ENCODE results near the gene DCUN1D1. TPM values are rescaled to one million over a fixed set of nuclear protein-coding genes. Genes with fewer than 3 reads are reported as not detected.
"Not testable (repeated sequence)": the region's sequence is repeated elsewhere in the genome, so short reads cannot be mapped to it uniquely, and the experiment has no call there.

The DCUN1D1 gene
- total RNA-seq, result 10.0 TPM

DNA sequence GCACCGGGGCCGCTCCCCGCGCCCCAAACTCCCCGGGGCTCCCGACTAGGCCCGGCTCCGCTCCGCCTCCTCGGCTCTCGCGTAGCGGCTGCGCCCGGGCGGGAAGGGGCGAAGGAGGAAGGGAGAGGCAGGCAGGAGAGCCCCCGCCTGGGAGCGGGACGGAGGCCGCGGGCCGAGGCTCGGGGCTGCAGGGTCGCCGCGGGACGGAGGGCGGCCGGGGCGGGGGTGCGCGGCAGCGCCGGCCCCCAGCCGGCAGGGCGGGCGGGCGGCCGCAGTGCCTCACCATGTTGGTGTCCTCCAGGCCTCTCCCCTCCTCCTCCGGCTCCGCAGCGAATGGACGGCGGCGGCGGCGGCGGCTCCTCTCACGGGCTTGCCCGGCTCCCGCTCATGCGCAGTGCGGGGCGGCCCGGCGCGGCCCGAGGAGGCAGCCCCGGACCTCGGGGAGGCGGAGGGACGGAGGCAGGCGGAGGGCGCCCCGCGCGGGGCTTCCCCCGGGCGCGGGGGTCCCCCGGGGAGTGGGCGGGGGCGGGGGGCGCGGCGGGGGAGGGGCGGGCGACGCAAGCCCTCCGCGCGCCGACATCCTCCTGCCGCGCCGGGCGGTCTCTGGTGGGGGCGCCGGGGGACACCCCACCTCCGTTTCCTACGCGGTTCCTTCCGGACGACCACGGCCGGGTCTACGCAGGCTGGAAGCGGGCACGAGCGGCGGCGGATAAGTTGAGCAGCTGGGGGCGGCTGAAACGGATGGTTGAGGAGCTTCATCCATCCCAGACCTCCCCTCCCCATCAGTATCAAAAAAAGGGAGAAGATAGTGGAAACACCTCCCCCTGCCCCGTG is at the start of gene DCUN1D1:
TSS of gene DCUN1D1 (minus strand) at position 335 of the 834 bp plus-strand sequence. CDS start at position 286, 49 bp downstream.
- DNase-seq (ENCODE audit: low read depth in 2 of 3, low spot score in 2 of 3), result peak; percentile 68 to 92 (median 88)

DNA sequence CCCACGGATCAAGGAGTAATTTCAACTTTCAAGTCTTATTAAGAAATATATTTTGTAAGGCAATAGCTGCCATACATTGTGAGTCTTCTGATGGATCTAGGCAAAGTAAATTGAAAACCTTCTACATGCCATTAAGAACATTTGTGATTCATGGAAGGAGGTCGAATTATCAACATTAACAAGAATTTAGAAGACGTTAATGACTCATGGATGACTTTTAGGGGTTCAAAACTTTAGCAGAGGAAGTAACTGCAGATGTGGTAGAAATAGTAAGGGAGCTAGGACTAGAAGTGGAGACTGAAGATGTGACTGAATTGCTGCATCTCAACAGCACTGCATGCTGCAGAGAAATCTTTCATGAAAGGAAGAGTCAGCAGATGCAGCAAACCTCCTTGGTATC is 48.1 kb upstream of the DCUN1D1 start:
- no peak for DNase-seq (ENCODE audit: low read depth in 2 of 3, low spot score in 2 of 3)

DNA sequence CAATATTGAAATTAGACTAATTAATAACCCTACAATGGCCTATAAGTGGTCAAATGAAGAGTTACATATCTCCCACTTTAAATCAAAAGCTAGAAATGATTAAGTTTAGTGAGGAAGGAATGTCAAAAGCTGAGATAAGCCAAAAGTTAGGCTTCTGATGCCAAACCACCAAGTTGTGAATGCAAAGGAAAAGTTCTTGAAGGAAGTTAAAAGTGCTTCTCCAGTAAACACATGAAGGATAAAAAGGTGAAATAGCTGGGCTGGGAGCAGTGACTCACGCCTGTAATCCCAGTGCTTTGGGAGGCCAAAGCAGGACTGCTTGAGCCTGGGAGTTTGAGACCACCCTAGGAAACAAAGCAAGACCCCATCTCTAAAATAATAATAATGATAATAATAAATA is 46.9 kb upstream of the DCUN1D1 start:
- DNase-seq (ENCODE audit: low read depth in 2 of 3, low spot score in 2 of 3), result no peak

DNA sequence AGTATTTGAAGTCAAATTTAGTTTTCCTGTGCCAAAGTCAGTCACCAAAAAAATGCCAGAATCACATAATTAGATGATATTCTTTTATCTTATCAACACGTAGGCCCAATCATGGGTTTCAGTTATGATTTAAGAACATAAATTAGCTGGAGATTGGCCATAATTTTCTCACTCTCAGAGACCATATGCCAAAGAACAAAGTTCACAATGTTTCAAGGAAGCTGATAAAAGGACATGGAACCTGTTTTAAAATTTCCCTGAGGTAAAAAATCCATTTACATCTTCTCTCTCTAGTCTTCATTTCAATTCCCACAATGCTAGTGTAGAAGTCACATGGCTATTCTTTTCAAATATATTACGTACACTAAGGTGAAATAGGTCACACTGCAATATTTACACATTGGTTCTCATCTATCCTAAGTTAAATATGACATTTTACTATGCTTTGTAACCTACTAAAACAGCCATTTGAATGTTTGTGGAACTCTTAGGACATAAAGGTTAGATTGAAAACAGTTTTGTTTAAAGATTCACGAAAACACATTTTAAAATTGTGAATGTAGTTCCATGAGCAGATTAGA is 42.7 kb upstream of the DCUN1D1 start:
- no peak for DNase-seq (ENCODE audit: low read depth in 2 of 3, low spot score in 2 of 3)

DNA sequence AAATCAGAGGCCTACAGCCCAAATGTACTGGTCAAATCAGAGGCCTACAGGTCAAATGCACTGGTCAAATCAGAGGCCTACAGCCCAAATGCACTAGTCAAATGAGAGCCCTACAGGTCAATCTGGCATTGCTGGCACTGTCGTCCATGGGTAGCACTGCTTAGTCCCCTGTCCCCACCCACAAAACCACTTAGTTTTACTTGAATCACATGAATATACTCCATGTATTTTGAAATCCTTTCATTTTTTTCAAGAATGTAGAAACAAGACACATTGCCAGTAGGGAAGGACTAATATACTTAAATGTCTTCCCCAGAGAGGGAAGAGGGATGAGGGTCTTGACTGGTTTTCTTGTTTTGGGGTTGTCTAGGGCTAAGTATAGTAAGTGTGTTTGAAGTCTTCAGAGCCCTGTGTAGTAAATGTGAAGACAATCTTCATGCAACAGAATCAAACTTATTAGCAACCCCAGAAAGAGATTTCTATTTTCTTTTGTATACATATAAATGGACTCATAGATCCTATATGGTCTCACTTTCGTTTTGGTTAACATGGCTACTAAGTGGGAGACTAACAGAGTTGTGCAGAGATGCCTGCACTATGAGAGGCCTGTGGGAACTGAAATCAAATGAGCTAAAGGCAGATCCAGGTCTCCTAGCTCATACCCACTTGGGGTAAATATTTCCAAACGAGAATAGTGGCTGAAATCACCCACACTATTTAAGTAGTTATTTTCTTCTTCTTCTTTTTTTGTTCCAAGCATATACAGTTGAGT is 38.3 kb upstream of the DCUN1D1 start:
- peak in 1 of 3 donors; percentile 20 for DNase-seq (ENCODE audit: low read depth in 2 of 3, low spot score in 2 of 3)

DNA sequence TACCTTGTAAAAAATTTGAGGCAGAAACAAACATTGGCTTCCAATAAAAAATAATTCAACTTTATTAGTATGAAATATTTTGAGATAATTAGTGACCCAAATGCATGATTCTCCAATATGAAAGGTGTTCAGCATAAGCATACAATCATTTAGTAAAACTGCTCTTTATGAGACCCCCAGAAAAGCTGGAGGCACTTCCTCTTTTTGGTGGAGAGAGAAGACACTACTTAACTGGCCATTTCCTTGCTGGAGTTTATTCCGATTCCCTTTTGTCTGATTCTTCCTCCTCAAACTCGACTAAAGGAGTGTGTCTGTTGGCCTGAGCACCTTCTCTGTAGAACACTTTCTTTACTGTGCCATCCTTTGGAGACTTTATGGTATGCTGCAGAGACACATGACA is 34.8 kb upstream of the DCUN1D1 start:
- peak in 1 of 3 donors; percentile 1 for DNase-seq (ENCODE audit: low read depth in 2 of 3, low spot score in 2 of 3)

DNA sequence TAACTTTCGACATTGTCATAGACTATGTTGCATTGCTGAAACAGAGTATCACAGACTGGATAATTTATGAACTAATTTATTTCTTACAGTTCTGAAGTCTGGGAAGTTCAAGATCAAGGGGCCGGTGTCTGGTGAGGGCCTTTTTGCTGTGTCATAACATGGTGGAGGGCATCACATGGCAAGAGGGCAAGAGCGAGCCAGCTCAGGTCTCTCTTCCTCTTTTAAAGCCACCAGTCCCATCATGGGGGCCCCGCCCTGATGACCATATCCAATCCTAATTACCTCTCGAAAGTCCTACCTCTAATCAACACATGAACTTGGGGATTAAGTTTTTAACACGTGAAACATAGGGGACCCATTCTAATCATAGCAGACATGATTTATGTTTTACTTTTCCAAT is 33.5 kb upstream of the DCUN1D1 start:
- DNase-seq (ENCODE audit: low read depth in 2 of 3, low spot score in 2 of 3), result no peak

DNA sequence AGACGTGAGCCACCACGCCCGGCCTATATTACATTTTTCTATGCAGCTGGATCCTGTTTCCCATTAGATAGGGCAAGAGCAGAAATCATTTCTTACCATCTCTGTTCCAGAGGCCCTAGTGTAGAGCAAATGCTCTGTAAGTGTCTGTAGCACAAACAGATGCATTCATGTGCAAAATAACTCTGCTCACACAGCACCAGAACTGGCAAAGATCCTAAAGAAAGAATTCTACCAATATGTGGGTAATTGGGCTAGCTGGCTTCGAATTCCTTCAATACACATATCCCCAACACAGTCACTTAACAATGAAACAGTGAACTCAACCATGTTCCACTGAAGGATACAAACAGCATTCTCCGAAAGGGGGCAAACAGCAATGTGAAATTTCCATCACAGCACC is 32.7 kb upstream of the DCUN1D1 start:
- no peak for DNase-seq (ENCODE audit: low read depth in 2 of 3, low spot score in 2 of 3)

DNA sequence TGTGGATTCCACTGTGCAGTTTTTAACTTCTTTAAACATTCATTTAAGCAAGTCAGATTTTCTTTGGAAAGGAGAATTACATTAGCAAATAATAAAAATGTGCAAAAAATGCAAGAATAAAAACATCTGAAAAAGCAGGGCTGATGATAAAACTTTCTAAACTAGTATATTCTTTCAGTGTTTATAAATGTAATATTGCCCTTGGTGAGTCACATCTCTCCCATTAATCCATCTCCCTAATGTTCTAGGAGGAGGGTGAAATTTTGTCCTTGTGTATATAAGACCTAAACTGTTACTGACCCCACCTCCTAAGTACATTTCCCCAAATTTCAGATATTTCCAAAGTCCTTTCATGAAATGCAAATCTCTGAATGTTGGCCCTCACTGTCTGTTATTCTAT is 28.5 kb upstream of the DCUN1D1 start:
- DNase-seq (ENCODE audit: low read depth in 2 of 3, low spot score in 2 of 3), result no peak

DNA sequence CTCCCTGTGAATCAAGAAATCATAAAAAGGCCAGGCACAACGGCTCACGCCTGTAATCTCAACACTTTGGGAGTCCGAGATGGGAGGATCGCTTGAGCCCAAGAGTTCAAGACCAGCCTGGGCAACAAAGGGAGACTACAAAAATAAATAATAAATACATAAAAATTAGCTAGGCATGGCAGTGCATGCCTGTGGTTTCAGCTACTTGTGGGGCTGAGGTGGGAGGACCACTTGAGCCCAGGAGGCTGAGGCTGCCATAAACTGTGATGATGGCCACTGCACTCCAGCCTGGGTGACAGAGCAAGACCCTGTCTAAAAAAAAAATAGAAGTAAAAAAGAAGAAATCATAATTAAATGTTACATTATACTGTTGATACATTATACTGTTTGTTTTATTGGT is 28.0 kb upstream of the DCUN1D1 start:
- DNase-seq (ENCODE audit: low read depth in 2 of 3, low spot score in 2 of 3), result no peak

DNA sequence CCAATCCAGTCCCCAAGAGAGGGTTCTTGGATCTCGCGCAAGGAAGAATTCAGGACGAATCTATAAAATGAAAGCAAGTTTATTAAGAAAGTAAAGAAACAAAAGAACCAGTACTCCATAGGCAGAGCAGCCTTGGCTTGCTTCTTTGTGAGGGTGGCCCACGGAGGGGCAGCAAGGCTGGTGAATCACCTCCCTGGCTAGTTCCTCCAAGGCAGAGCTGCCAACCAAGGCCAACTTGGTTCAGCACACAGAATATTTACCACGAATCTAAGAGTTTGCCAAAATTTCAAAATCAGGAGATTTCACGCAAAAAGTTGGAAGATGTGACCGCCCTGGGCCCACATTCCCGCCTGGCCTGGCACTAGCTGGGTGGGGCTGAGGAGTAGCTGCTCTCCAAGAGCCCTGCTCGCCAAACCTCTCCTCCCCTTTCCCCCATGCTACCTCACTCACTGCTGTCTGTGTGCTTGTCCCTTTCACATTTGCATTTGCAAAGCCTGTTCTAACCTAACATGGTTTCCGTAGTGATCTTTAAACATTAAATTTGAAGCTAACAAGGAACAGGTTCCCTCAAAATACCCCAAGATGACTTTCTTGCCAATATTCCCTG is 26.2 kb upstream of the DCUN1D1 start:
- no peak for DNase-seq (ENCODE audit: low read depth in 2 of 3, low spot score in 2 of 3)

DNA sequence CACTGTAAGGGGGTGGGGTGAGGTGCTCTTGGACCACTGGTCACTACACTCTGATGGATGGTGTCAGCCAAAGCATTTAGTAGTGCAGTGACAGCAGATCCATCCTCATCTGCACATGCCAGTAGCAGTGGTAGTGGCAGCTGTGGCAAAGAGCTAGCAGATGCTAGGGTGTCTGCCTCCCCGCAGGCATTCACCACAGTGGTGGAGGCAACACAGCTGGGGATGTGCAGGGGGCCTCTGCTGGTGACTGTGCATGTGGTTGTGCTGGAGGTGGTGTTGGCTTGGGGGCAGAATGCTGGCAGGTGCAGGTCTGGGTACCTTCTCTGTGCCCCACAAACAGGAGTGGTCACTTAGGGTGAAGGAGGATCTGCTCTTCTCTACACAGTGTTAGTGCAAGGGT is 19.4 kb upstream of the DCUN1D1 start:
- DNase-seq (ENCODE audit: low read depth in 2 of 3, low spot score in 2 of 3), result no peak

DNA sequence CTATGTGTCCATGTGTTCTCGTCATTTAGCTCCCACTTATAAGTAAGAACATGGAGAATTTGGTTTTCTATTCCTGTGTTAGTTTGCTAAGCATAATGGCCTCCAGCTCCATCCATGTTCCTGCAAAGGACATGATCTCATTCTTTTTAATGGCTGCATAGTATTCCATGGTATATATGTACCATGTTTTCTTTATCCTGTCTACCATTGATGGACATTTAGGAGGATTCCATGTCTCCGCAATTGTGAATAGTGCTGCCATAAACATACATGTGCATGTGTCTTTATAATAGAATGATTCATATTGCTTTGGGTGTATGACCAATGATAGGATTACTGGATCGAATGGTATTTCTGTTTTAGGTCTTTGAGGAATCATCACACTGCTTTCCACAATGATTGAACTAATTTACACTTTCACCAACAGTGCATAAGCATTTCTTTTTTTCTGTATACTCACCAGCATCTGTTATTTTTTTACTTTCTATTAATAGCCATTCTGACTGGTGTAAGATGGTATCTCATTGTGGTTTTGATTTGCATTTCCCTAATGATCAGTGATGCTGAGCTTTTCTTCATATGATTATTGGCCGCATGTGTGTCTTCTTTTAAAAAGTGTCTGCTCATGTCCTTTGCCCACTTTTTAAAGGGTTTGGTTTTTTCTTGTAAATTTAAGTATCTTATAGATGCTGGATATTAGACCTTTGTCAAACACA is 13.3 kb upstream of the DCUN1D1 start:
- not testable (repeated sequence) for DNase-seq (ENCODE audit: low read depth in 2 of 3, low spot score in 2 of 3)

DNA sequence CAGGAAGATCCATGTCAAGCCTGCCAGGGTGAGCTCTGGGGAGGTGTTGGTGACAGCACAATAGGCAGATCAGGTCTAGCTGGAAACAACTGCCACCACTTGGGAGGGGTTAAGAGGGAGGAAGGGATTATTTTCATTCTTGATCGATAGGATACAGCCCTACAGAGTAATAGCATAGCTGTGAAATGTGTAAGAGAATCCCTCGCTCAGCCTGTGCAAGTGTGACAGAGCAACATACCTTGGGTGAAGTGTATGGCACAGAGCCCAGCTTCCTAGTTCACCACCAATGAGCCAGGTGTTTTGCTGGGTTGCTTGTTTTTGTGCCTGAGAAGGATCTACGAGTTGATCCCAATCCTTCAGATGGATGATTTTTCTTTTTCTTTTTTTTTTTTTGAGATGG is 9.2 kb upstream of the DCUN1D1 start:
- no peak for DNase-seq (ENCODE audit: low read depth in 2 of 3, low spot score in 2 of 3)

DNA sequence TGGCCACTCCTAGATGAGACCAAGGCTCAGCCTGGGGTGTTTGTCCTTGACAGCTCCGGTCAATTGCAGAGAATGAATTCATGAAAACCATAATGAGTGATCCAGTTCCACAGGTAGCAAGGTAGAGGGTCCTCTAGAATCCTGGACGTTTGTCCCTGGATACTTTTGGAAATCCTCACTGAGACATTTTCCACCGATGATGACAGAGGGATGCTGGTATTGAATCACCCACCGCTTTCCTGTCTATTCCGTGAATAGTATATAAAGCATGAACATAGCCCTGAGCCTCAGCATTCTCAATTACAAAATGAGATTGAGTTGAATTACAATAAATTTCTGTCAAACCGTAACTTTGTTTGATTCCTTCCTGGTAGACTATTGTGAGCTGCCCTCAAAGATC is 5.7 kb upstream of the DCUN1D1 start:
- no peak for DNase-seq (ENCODE audit: low read depth in 2 of 3, low spot score in 2 of 3)

DNA sequence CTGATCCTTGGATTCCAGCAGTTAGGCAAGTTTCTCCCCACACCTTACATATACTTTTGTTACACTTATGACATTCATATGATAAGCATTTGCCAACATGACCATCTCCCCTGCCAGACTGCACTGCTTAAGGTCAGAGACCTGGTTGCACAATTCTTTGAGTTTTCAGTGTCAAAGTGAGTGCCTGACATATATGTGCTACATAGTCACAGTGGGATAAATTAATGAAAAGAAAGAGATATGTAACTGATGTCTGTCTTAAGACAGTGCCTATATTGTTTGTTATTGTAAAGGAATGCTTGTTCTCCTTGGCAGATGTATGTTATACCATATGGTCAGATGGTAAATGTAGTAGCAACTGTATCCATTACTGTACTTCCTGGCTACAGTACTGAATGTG is 3.5 kb upstream of the DCUN1D1 start:
- no peak for DNase-seq (ENCODE audit: low read depth in 2 of 3, low spot score in 2 of 3)

DNA sequence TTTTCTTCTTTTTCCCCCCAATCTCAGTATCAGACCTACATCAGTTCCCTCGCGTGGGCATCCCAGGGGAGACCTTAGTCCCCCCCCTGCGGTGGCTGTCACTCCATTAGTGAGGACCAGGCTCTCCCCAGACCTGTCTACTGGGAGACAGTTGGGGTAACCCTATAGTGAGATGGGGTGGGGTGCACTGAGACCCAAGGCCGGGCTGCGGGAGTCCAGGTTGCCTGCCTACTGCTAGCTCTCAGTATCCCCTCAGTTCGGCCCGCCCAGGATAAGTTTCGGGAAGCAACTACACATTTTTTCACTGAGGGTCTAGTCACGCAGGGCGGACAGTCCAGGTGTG is 671 bp upstream of the DCUN1D1 start:
- DNase-seq (ENCODE audit: low read depth in 2 of 3, low spot score in 2 of 3), result no peak

DNA sequence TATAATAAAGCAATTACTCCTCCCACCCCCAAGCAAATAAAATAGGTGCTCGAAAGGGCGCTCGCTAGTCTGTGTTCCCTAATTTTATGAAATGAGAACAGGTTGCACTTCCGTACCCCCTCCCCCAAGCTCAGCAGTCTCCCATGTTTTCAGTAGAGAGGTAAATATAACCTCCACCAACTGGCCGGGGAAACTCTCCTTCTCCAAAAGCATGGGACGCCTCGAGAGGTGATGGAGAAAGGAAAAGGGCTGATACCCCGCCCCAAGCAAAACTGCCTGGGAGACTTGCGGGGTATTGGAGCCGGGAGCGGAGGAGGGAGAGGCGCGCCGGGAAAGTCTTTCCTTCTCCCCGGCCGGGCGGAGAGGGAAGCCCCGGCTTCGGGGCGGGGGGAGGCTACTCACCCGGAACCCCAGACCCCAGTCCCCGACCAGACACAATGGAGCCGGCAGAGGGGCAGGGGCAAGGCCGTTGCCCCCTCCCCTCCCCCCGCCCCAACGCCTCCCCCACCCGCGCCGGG is 605 bp downstream of the DCUN1D1 start:
- peak in 2 of 3 donors; percentile 35 to 56 for DNase-seq (ENCODE audit: low read depth in 2 of 3, low spot score in 2 of 3)

DNA sequence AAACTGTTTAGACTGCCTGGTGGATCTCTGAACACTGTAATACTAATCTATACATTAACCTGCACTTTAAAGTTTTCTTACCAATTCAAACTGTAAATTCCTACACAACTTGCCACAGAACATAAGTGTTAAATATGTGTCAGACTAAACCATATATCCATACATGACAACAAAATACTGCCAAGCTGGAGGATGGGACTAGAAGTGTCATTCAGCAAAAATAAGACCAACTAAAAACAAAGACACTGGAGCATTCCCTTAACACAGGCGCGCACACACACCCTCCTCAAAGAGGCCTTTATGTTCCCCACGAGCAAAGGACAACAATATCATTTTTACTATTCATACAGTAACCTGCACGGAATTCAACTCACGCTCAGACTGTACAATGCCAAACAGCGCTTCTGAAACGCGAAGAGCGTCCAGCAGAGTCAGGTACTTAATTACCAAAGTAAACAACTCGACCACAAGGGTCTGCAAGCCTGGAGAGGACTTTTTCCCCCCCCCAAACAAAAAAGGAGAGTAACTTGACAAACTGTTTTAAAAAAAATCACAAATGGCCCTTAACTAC is 1.1 kb downstream of the DCUN1D1 start:
- DNase-seq (ENCODE audit: low read depth in 2 of 3, low spot score in 2 of 3), result no peak

DNA sequence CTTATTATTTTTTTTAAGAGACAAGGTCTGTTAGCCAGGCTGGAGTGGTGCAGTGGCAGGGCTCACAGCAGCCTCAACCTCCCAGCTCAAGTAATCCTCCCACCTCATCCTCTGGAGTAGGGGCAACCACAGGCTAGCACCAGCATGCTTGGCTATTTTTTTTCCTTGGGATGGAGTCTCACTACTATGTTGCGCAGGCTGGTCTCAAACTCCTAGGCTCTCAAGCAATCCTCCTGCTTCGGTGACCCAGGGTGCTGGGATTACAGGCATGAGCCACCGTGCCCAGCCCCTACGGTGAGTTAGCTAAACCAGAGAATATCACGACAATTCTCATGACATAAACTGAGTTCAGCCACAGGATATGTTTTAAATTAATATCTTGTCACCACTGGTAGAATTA is 2.0 kb downstream of the DCUN1D1 start:
- DNase-seq (ENCODE audit: low read depth in 2 of 3, low spot score in 2 of 3), result no peak
